Activated B cell treated with CpG ODN at 0.5 μM for 24 hours (primary cell): ENCODE results near the gene MPPED2. TPM values are rescaled to one million over a fixed set of nuclear protein-coding genes. Genes with fewer than 3 reads are reported as not detected.
A peak's percentile ranks its signal among the peaks of the same experiment; 100 is the strongest.

Experiments used
- ATAC-seq: fragments of 200-7000 bp; cut with Tn5 transposase; one replicate; pipeline ENCODE4 v1.10.0; 2021; ENCODE audit warnings: low read depth, mild to moderate bottlenecking, moderate library complexity
- CTCF ChIA-PET: fragments of 350-600 bp; sonication (Branson Sonifier 250); formaldehyde crosslinking; loops from one replicate; lab custom pipeline; 2021; ENCODE audit warnings: antibody characterized with exemption; lab: Charles Lee
- POLR2A ChIA-PET: fragments of 350-600 bp; sonication (Branson Sonifier 250); formaldehyde crosslinking; loops from one replicate; lab custom pipeline; 2021; ENCODE audit warnings: antibody characterized with exemption; lab: Charles Lee
- DNase-seq: peaks from one replicate; pipeline ENCODE4 v3.0.0; 2022
- H3K27ac Mint-ChIP-seq: one replicate; pipeline ENCODE4 v1.8.0; 2020; ENCODE audit warnings: mixed read lengths
- H3K27me3 Mint-ChIP-seq: one replicate; pipeline ENCODE4 v1.8.0; 2021; ENCODE audit warnings: mixed read lengths
- H3K36me3 Mint-ChIP-seq: one replicate; pipeline ENCODE4 v1.8.0; 2021; ENCODE audit warnings: low read depth, mixed read lengths
- H3K4me1 Mint-ChIP-seq: one replicate; pipeline ENCODE4 v1.8.0; 2021; ENCODE audit warnings: mixed read lengths
- H3K4me3 Mint-ChIP-seq: one replicate; pipeline ENCODE4 v1.8.0; 2020; ENCODE audit warnings: mild to moderate bottlenecking, mixed read lengths
- H3K9me3 Mint-ChIP-seq: one replicate; pipeline ENCODE4 v1.8.0; 2020; ENCODE audit warnings: mixed read lengths
- CTCF ChIP-seq: fragments of 200-600 bp; IDR thresholded peaks from one replicate; pipeline ENCODE4 v1.8.0; 2022; ENCODE audit warnings: antibody characterized with exemption, mild to moderate bottlenecking
- intact Hi-C: fragments of 100-400 bp; cut with micrococcal nuclease; formaldehyde crosslinking; loops from one replicate; pipeline ENCODE4 v1.15.1; 2024
- total RNA-seq: library from RNA; stranded (reverse); gene quantifications from 2 replicates; pipeline ENCODE4 v1.2.3, GENCODE V29; 2022

Gene MPPED2
- total RNA-seq, 1 donor from 2014 or later, result 1.7 TPM

DNA sequence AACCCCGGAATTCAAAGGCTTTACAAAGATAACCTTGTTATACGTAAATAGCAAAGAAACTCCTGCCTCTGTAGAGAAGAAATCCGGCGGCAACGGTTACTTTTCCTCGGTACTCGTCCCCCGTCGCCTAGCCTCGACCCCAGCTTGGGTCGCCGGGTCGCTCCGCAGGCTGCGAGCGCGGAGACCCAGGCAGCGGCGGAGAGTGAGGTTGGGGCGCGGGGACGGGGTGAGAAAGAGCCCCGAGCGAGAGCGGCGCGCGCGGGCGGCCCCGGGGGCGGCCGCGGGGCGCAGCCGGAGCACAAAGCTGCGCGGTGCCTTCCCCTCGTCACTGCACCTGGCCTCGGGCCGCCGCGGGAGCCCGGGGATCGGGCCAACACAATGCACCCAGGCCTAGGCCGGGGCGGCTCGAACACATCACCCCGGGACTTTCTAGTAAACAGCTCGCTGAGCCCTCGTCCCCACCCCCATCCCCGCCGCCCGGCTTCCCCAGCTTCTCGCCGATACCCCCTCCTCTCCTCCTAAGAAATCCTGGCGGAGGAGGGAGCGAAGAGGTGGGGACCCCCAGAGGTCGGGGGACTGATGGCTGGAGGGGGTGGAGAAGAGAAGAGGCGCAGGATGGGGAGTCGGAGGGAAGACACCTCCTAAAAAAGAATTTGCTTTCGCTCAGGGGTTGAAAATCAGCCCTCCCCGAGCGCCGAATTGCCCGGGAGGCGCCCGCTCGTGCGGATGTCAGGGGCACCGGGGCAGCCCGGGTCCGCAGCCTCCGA lies 845 bp downstream of the MPPED2 start:
- CTCF ChIA-PET, result no interaction called here
- peaks cover 48% of the 10 kb centered on the region for H3K27me3 Mint-ChIP-seq
- POLR2A ChIA-PET, result interaction anchor here (0.8 kb wide), 1 partner anchor 263 kb away, joined by 3 read pairs; the partner anchor contains the start of gene ARL14EP
- H3K36me3 Mint-ChIP-seq, result no peaks in the 10 kb centered on the region
- TF ChIP-seq CTCF, result no peak
- H3K9me3 Mint-ChIP-seq, result no peaks in the 10 kb centered on the region
- DNase-seq (no peak), ATAC-seq (peak; percentile 47)
- no peak overlapping the region for H3K27ac Mint-ChIP-seq
- peak overlapping the region; percentile 61 for H3K4me3 Mint-ChIP-seq
- intact Hi-C loops, result loop anchor here (10.0 kb wide), 1 partner anchor 241 kb away; no protein-coding TSS in a partner anchor
- peaks cover 13% of the 10 kb centered on the region for H3K4me1 Mint-ChIP-seq

DNA sequence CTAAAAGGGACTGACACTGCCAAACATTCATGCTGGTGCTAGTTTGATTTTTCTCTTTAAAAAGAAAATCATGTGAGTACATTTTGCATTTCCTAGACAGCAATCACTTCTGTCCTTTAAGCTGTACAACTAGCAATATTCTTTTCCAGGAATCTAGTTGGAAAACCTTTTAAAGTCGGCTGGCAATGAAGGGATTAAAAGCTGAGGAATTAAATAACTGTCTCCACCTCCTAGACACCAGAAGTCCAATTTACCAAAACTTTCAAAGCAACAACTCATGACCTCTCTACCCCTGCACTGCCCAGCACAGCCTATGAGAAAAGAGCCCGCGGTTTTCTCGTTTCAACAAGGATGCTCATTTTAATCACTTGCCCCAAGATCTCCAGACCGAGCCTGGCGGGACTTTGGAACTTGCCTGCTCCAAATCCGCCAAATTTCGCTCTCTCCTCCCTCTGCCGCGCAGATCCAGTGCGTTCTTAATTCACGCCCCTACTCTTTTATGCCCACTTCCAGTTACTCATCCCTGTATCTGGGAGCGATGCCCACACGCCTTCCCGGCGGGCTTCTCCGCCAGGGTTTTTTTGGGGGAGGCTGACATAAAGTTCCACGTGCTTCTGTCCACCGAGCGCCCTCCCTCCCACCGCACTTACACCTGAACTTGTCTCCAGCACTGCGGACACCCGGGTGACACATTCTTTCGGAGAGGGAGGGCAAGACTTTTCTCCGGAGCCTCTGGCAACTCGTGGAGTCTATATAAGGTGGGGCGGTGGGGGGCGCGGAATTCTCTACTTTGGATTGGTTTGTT lies 2.5 kb downstream of the MPPED2 start:
- ChIA-PET POLR2A (interaction anchor here (0.6 kb wide), 1 partner anchor 42 kb away, joined by 5 read pairs; no protein-coding TSS in a partner anchor), CTCF (no interaction called here)
- ATAC-seq (no peak), DNase-seq (no peak)
- no peak overlapping the region for H3K27ac Mint-ChIP-seq
- no peaks in the 10 kb centered on the region for H3K36me3 Mint-ChIP-seq
- no peak for TF ChIP-seq CTCF
- H3K9me3 Mint-ChIP-seq, result no peaks in the 10 kb centered on the region
- H3K4me1 Mint-ChIP-seq, result peaks cover 13% of the 10 kb centered on the region
- no peak overlapping the region for H3K4me3 Mint-ChIP-seq
- intact Hi-C loops, result loop anchor here (10.0 kb wide), 1 partner anchor 239 kb away; no protein-coding TSS in a partner anchor
- H3K27me3 Mint-ChIP-seq, result peaks cover 43% of the 10 kb centered on the region

DNA sequence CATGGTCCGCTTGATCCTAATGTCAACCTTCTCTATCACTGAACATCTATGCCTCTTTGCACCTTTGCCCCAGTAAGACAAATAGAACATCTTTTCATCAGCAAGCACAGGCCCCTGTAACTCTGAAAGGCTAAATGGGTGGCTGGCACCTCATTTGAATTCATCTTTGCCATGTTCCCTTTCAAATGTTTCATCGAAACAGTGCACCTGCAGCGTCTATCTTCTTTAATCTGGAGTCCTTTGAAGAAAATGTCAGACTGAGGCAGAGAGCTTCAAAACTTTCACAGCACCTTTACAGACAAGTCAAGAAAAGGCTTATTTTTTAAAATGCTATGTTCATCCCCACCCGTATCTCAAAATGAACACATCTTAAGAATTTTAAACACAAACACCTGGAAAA lies 3.4 kb downstream of the MPPED2 start:
- ATAC-seq (no peak), DNase-seq (no peak)
- Mint-ChIP-seq H3K4me3 (no peak overlapping the region), H3K9me3 (no peaks in the 10 kb centered on the region), H3K4me1 (peaks cover 13% of the 10 kb centered on the region), H3K36me3 (no peaks in the 10 kb centered on the region), H3K27ac (no peak overlapping the region), H3K27me3 (peaks cover 39% of the 10 kb centered on the region)
- intact Hi-C loops, result loop anchor here (10.0 kb wide), 1 partner anchor 238 kb away; no protein-coding TSS in a partner anchor
- ChIA-PET CTCF (no interaction called here), POLR2A (interaction anchor here (0.6 kb wide), 1 partner anchor 41 kb away, joined by 5 read pairs; no protein-coding TSS in a partner anchor)
- no peak for TF ChIP-seq CTCF

- Mint-ChIP-seq H3K27me3 (peaks cover 30% of the 10 kb centered on the region), H3K4me1 (peaks cover 10% of the 10 kb centered on the region), H3K36me3 (no peaks in the 10 kb centered on the region), H3K27ac (no peak overlapping the region), H3K9me3 (no peaks in the 10 kb centered on the region), H3K4me3 (no peak overlapping the region)
- intact Hi-C loops, result loop anchor here (10.0 kb wide), 1 partner anchor 237 kb away; no protein-coding TSS in a partner anchor
- ChIA-PET POLR2A (no interaction called here), CTCF (no interaction called here)
- no peak for ATAC-seq
- no peak for DNase-seq
- no peak for TF ChIP-seq CTCF
Measured at GRCh38 chr11:30581675-30582074, 4.5 kb downstream of the MPPED2 start.

GRCh38 chr11:30580573-30580972 lies 5.6 kb downstream of the MPPED2 start:
- Mint-ChIP-seq H3K36me3 (no peaks in the 10 kb centered on the region), H3K4me3 (no peak overlapping the region), H3K27ac (no peak overlapping the region), H3K9me3 (no peaks in the 10 kb centered on the region), H3K27me3 (peaks cover 30% of the 10 kb centered on the region), H3K4me1 (peaks cover 10% of the 10 kb centered on the region)
- intact Hi-C loops, result loop anchor here (10.0 kb wide), 1 partner anchor 236 kb away; no protein-coding TSS in a partner anchor
- no peak for DNase-seq
- ATAC-seq, result no peak
- CTCF ChIA-PET, result no interaction called here
- no peak for TF ChIP-seq CTCF
- POLR2A ChIA-PET, result no interaction called here
